ENCODE results near the gene TAF5L. TPM values are rescaled to one million over a fixed set of nuclear protein-coding genes. Genes with fewer than 3 reads are reported as not detected.

TAF5L gene
- total RNA-seq, 1 experiment from 2014 or later: 36.3 TPM

DNA sequence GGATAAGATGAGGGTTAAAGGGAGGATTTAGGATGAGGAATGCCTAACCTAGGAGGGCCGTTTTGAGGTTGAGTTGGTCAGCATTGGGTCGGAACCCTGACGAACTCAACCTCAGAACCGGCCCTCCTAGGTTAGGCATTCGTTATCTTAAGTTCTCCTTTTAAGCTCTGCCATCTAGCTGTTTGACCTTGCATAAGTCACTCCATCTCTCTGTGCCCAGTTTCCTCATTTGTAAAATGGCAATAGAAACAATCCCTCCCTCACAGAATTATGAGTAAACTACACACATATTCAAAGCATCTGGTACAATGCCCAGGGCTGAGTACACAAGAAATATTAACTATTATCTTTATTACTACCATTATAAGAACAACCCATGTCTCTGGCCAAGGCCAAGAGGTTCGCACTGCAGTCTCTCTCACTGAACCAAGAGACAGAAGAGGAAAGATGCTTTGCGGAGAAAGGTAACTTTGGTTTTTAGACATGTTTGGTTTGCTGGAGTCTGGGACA, 72.2 kb downstream of the TAF5L start:
- CTCF ChIA-PET: no interaction called here
- Mint-ChIP-seq H3K4me3 (ENCODE audit: low read depth, unreplicated experiment) (no peak overlapping the region), H3K9me3 (ENCODE audit: low read depth, unreplicated experiment) (no peaks in the 10 kb centered on the region), H3K4me1 (ENCODE audit: low read depth, unreplicated experiment) (peaks cover 15% of the 10 kb centered on the region), H3K27ac (ENCODE audit: unreplicated experiment) (no peak overlapping the region), H3K36me3 (ENCODE audit: insufficient read depth, unreplicated experiment) (peaks cover 12% of the 10 kb centered on the region), H3K27me3 (ENCODE audit: unreplicated experiment) (no peaks in the 10 kb centered on the region)
- no TSS peak for BruUV-seq (replicated peaks)
- TF ChIP-seq, protein P1, sequence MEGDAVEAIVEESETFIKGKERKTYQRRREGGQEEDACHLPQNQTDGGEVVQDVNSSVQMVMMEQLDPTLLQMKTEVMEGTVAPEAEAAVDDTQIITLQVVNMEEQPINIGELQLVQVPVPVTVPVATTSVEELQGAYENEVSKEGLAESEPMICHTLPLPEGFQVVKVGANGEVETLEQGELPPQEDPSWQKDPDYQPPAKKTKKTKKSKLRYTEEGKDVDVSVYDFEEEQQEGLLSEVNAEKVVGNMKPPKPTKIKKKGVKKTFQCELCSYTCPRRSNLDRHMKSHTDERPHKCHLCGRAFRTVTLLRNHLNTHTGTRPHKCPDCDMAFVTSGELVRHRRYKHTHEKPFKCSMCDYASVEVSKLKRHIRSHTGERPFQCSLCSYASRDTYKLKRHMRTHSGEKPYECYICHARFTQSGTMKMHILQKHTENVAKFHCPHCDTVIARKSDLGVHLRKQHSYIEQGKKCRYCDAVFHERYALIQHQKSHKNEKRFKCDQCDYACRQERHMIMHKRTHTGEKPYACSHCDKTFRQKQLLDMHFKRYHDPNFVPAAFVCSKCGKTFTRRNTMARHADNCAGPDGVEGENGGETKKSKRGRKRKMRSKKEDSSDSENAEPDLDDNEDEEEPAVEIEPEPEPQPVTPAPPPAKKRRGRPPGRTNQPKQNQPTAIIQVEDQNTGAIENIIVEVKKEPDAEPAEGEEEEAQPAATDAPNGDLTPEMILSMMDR (IDR thresholded peaks at IDR 0.05; ENCODE audit: unreplicated experiment): no peak
- DNase-seq: no peak
- intact Hi-C loops (cut with micrococcal nuclease; ENCODE audit: unreplicated experiment): no loop called here

DNA sequence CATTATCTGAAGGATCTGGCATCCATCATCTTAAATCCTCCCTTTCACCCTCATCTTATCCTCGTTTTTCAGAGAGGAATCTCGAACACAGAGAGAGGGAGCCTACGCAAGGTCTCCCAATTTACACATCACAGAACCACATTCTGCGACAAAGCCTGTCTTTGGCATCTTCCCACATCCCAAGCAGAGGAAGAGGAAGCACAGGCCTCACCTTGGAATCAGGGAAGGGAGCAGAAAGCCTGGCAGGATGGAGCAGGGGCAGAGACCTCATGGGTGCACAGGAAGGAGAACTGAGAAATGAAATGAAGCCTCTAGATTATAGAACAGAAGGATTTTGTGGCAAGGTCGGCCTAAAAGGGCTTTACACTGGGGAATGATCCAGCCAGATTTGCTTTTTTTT, 73.2 kb downstream of the TAF5L start:
- TF ChIP-seq, protein P1 (IDR thresholded peaks at IDR 0.05; ENCODE audit: unreplicated experiment): no peak
- Mint-ChIP-seq H3K4me3 (ENCODE audit: low read depth, unreplicated experiment) (no peak overlapping the region), H3K27ac (ENCODE audit: unreplicated experiment) (no peak overlapping the region), H3K4me1 (ENCODE audit: low read depth, unreplicated experiment) (peaks cover 15% of the 10 kb centered on the region), H3K36me3 (ENCODE audit: insufficient read depth, unreplicated experiment) (peaks cover 4% of the 10 kb centered on the region), H3K9me3 (ENCODE audit: low read depth, unreplicated experiment) (no peaks in the 10 kb centered on the region), H3K27me3 (ENCODE audit: unreplicated experiment) (no peaks in the 10 kb centered on the region)
- no TSS peak for BruUV-seq (replicated peaks)
- no peak for DNase-seq
- intact Hi-C loops (cut with micrococcal nuclease; ENCODE audit: unreplicated experiment): no loop called here
- CTCF ChIA-PET: no interaction called here

DNA sequence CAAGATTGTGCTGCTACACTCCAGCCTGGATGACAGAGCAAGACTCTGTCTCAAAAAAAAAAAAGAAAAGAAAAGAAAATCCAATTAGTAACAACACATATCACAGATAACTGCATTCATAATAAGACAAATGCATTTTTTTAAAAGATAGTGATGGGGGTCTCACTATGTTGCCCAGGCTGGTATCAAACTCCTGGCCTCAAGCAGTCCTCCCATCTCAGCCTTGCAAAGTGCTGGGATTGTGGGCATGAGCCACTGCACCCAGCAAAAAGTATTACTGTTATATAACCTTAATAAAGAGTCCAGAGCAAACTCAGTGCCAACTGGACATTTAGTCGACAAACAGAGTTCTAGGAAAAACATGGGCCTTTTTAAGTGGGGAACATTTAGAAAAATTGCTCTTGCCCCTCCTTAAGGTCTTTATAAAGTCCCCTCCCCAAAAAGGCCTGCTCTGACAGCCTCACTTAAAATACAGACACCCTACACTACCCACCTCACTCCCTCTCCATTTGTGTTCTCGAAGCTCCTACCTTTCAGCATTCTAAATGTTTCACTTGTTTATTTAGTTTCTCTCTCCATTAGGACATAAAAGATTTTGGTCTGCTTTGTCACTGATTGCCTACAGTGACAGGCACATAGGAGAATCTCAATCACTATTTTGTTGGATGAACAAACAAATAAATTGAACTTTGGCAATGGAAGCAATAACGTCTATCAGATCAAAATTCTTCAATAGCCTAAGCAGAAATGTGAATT, 74.9 kb downstream of the TAF5L start:
- Mint-ChIP-seq H3K27ac (ENCODE audit: unreplicated experiment) (no peak overlapping the region), H3K9me3 (ENCODE audit: low read depth, unreplicated experiment) (no peaks in the 10 kb centered on the region), H3K27me3 (ENCODE audit: unreplicated experiment) (no peaks in the 10 kb centered on the region), H3K36me3 (ENCODE audit: insufficient read depth, unreplicated experiment) (no peaks in the 10 kb centered on the region), H3K4me1 (ENCODE audit: low read depth, unreplicated experiment) (peaks cover under 1% of the 10 kb centered on the region), H3K4me3 (ENCODE audit: low read depth, unreplicated experiment) (no peak overlapping the region)
- DNase-seq: no peak
- intact Hi-C loops (cut with micrococcal nuclease; ENCODE audit: unreplicated experiment): no loop called here
- no TSS peak for BruUV-seq (replicated peaks)
- CTCF ChIA-PET: no interaction called here
- TF ChIP-seq, protein P1 (IDR thresholded peaks at IDR 0.05; ENCODE audit: unreplicated experiment): no peak

DNA sequence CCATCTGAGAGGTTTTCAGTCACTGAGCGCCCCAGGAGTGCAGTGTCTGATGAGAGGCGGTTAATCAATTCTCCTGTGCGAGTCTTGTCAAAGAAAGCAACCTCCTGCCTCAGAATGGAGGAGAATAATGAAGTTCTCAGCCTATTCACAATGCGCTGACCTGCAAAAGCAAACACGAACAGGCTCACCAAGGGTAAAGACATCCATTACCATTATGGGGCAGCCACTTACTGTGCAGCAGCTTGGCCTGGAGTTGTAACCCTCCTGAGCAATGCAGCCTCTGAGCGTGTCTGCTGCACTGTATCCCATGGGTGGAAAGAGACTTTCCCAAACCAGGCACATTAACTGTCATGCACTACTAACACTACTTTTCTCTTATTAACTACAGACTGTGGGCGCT, 78.4 kb downstream of the TAF5L start:
- DNase-seq: no peak
- Mint-ChIP-seq H3K27ac (ENCODE audit: unreplicated experiment) (no peak overlapping the region), H3K9me3 (ENCODE audit: low read depth, unreplicated experiment) (no peaks in the 10 kb centered on the region), H3K4me3 (ENCODE audit: low read depth, unreplicated experiment) (no peak overlapping the region), H3K4me1 (ENCODE audit: low read depth, unreplicated experiment) (no peaks in the 10 kb centered on the region), H3K36me3 (ENCODE audit: insufficient read depth, unreplicated experiment) (no peaks in the 10 kb centered on the region), H3K27me3 (ENCODE audit: unreplicated experiment) (no peaks in the 10 kb centered on the region)
- TF ChIP-seq, protein P1 (IDR thresholded peaks at IDR 0.05; ENCODE audit: unreplicated experiment): no peak
- no TSS peak for BruUV-seq (replicated peaks)
- CTCF ChIA-PET: no interaction called here
- intact Hi-C loops (cut with micrococcal nuclease; ENCODE audit: unreplicated experiment): no loop called here

All from Calu3 (cell line).